SU-DHL-6 (cell line): Measurements from ENCODE around the gene HMCN2.

Experiments used
- CTCF ChIP-seq: fragments of 200-600 bp; sonication (generic); IDR thresholded peaks from one replicate; pipeline ENCODE4 v1.5.1; 2017; ENCODE audit warnings: antibody characterized with exemption, mild to moderate bottlenecking, low read length, moderate library complexity; ENCODE audit not compliant: insufficient read depth, poor library complexity, severe bottlenecking
- EZH2phosphoT487 ChIP-seq: fragments of 200-600 bp; sonication (generic), shearing (Covaris generic); conservative IDR thresholded peaks from 2 replicates; pipeline ENCODE4 v1.6.1; 2018; ENCODE audit warnings: mild to moderate bottlenecking, antibody characterized with exemption, low read length, moderate library complexity, mixed read lengths

- TF ChIP-seq CTCF (no peak), EZH2phosphoT487 (no peak)
Observed at GRCh38 chr9:130344366-130344765, 78.8 kb downstream of the HMCN2 start.
